Astrocyte (in vitro differentiated cells and primary cell): ENCODE measurements around the gene PATE1. TPM values are rescaled to one million over a fixed set of nuclear protein-coding genes. Genes with fewer than 3 reads are reported as not detected.

Source experiments
- DNase-seq: peaks from one replicate; pipeline ENCODE4 v3.0.0-alpha.2; 2010; ENCODE audit warnings: low read depth
- FAIRE-seq: peaks from 2 replicates; lab custom pipeline; 2011; peaks lifted over from hg19 to GRCh38; lab: Jason Lieb, UNC
- H2AFZ ChIP-seq: 2 replicates; pipeline ENCODE4 v1.6.0; 2012; ENCODE audit warnings: low read depth, low read length, inconsistent platforms
- H3K27ac ChIP-seq: 2 replicates; pipeline ENCODE4 v1.5.1; 2011; ENCODE audit warnings: low read depth, low read length, inconsistent platforms
- H3K27me3 ChIP-seq: 2 replicates; pipeline ENCODE4 v1.6.0; 2011; ENCODE audit warnings: low read length, inconsistent platforms; ENCODE audit not compliant: insufficient read depth
- H3K36me3 ChIP-seq: 2 replicates; pipeline ENCODE4 v1.5.1; 2011; ENCODE audit warnings: low read length, inconsistent platforms; ENCODE audit not compliant: insufficient read depth
- H3K4me1 ChIP-seq: 2 replicates; pipeline ENCODE4 v1.5.1; 2011; ENCODE audit warnings: low read length, inconsistent platforms; ENCODE audit not compliant: insufficient read depth
- H3K4me2 ChIP-seq: 2 replicates; pipeline ENCODE4 v1.6.0; 2012; ENCODE audit warnings: low read length, inconsistent platforms
- H3K4me3 ChIP-seq: 2 replicates; pipeline ENCODE4 v1.5.1; 2011; ENCODE audit warnings: low read depth, mild to moderate bottlenecking, low read length, inconsistent platforms; ENCODE audit not compliant: insufficient read depth
- H3K79me2 ChIP-seq: 2 replicates; pipeline ENCODE4 v1.6.0; 2012; ENCODE audit warnings: mild to moderate bottlenecking, low read length, inconsistent platforms; ENCODE audit not compliant: insufficient read depth
- H3K9ac ChIP-seq: 2 replicates; pipeline ENCODE4 v1.6.0; 2012; ENCODE audit warnings: mild to moderate bottlenecking, low read length, inconsistent platforms
- H3K9me3 ChIP-seq: 2 replicates; pipeline ENCODE4 v1.5.1; 2012; ENCODE audit warnings: low read depth, mild to moderate bottlenecking, low read length, inconsistent platforms; ENCODE audit not compliant: insufficient read depth
- H4K20me1 ChIP-seq: 2 replicates; pipeline ENCODE4 v1.6.0; 2012; ENCODE audit warnings: low read length, inconsistent platforms; ENCODE audit not compliant: insufficient read depth
- H3K27ac Mint-ChIP-seq: one replicate; pipeline ENCODE4 v1.8.0; 2021; ENCODE audit warnings: mild to moderate bottlenecking, mixed read lengths; ENCODE audit not compliant: unreplicated experiment
- H3K27me3 Mint-ChIP-seq: one replicate; pipeline ENCODE4 v1.8.0; 2021; ENCODE audit warnings: low read depth, mixed read lengths; ENCODE audit not compliant: unreplicated experiment
- H3K36me3 Mint-ChIP-seq: one replicate; pipeline ENCODE4 v1.8.0; 2021; ENCODE audit warnings: low read depth, mixed read lengths; ENCODE audit not compliant: unreplicated experiment
- H3K4me1 Mint-ChIP-seq: one replicate; pipeline ENCODE4 v1.8.0; 2021; ENCODE audit warnings: low read depth, mixed read lengths; ENCODE audit not compliant: unreplicated experiment
- H3K4me3 Mint-ChIP-seq: one replicate; pipeline ENCODE4 v1.8.0; 2021; ENCODE audit warnings: mild to moderate bottlenecking, moderate library complexity, mixed read lengths; ENCODE audit not compliant: unreplicated experiment
- H3K9me3 Mint-ChIP-seq: one replicate; pipeline ENCODE4 v1.8.0; 2021; ENCODE audit warnings: mild to moderate bottlenecking, mixed read lengths; ENCODE audit not compliant: unreplicated experiment
- CTCF ChIP-seq: IDR thresholded peaks from 2 replicates; pipeline ENCODE4 v1.5.1; 2011; ENCODE audit warnings: low read depth, mild to moderate bottlenecking, inconsistent platforms, low read length, moderate library complexity; ENCODE audit not compliant: insufficient read depth
- EZH2 ChIP-seq: IDR thresholded peaks from 2 replicates; pipeline ENCODE4 v1.6.1; 2012; ENCODE audit warnings: mild to moderate bottlenecking, low read length, inconsistent platforms; ENCODE audit not compliant: insufficient read depth
- total RNA-seq: library from RNA; stranded (reverse); gene quantifications from 2 replicates; pipeline ENCODE4 v1.2.1, GENCODE V29; 2021

Gene PATE1
- total RNA-seq, 1 donor from 2014 or later = not detected

- no peak within 1 kb of the TSS for H3K4me3 Mint-ChIP-seq
- peaks cover 5% of the 10 kb centered on the region for H3K27me3 Mint-ChIP-seq
- Histone ChIP-seq H2AFZ (peak within 1 kb of the TSS; percentile 23), H3K9me3 (no peaks in the 10 kb centered on the region), H3K27me3 (no peaks in the 10 kb centered on the region), H3K4me2 (no peak within 1 kb of the TSS), H3K4me3 (no peak within 1 kb of the TSS), H4K20me1 (no peaks in the 10 kb centered on the region), H3K9ac (no peak within 1 kb of the TSS), H3K36me3 (no peaks in the 10 kb centered on the region), H3K4me1 (no peaks in the 10 kb centered on the region), H3K27ac (no peak within 1 kb of the TSS), H3K79me2 (no peaks in the 10 kb centered on the region)
- no peak for DNase-seq
- no peak within 1 kb of the TSS for H3K27ac Mint-ChIP-seq
- FAIRE-seq = no peak
- H3K36me3 Mint-ChIP-seq = no peaks in the 10 kb centered on the region
- TF ChIP-seq CTCF = no peak
- TF ChIP-seq EZH2 = no peak
- peaks cover 3% of the 10 kb centered on the region for H3K4me1 Mint-ChIP-seq
- H3K9me3 Mint-ChIP-seq = peaks cover 1% of the 10 kb centered on the region
These were observed 32.6 kb downstream of the PATE1 start, which contains the start of gene PATE2 for GRCh38 chr11:125778728-125779127. Gene PATE2, minus strand, starts transcription at chr11:125778828. Its CDS starts 55 bp downstream, at chr11:125778773.

GRCh38 chr11:125784678-125785077, 38.6 kb downstream of the PATE1 start:
- Histone ChIP-seq H3K27ac (no peak overlapping the region), H3K4me3 (no peak overlapping the region), H3K4me1 (no peaks in the 10 kb centered on the region), H3K36me3 (no peaks in the 10 kb centered on the region), H3K79me2 (no peaks in the 10 kb centered on the region), H2AFZ (no peak overlapping the region), H4K20me1 (no peaks in the 10 kb centered on the region), H3K9me3 (no peaks in the 10 kb centered on the region), H3K4me2 (no peak overlapping the region), H3K9ac (no peak overlapping the region), H3K27me3 (no peaks in the 10 kb centered on the region)
- Mint-ChIP-seq H3K27ac (no peak overlapping the region), H3K4me3 (no peak overlapping the region), H3K4me1 (no peaks in the 10 kb centered on the region), H3K9me3 (no peaks in the 10 kb centered on the region), H3K36me3 (no peaks in the 10 kb centered on the region), H3K27me3 (peaks cover 10% of the 10 kb centered on the region)
- FAIRE-seq (no peak), DNase-seq (no peak)
- TF ChIP-seq EZH2 = no peak
- TF ChIP-seq CTCF = no peak

- Mint-ChIP-seq H3K9me3 (no peaks in the 10 kb centered on the region), H3K4me3 (no peak within 1 kb of the TSS), H3K27me3 (peaks cover 5% of the 10 kb centered on the region), H3K4me1 (no peaks in the 10 kb centered on the region), H3K27ac (no peak within 1 kb of the TSS), H3K36me3 (no peaks in the 10 kb centered on the region)
- H3K79me2 ChIP-seq = no peaks in the 10 kb centered on the region
- no peaks in the 10 kb centered on the region for H3K36me3 ChIP-seq
- H4K20me1 ChIP-seq = no peaks in the 10 kb centered on the region
- no peak for FAIRE-seq
- H3K4me3 ChIP-seq = no peak within 1 kb of the TSS
- no peak within 1 kb of the TSS for H3K27ac ChIP-seq
- no peak within 1 kb of the TSS for H3K4me2 ChIP-seq
- no peak for DNase-seq
- no peaks in the 10 kb centered on the region for H3K4me1 ChIP-seq
- H3K9me3 ChIP-seq = no peaks in the 10 kb centered on the region
- no peak within 1 kb of the TSS for H3K9ac ChIP-seq
- no peak within 1 kb of the TSS for H2AFZ ChIP-seq
- no peaks in the 10 kb centered on the region for H3K27me3 ChIP-seq
- TF ChIP-seq CTCF (no peak), EZH2 (no peak)
These were observed 41.7 kb downstream of the PATE1 start, which contains the start of gene PATE3 for GRCh38 chr11:125787827-125788226. Gene PATE3, plus strand, starts transcription at chr11:125788127. Its CDS starts 25 bp downstream, at chr11:125788152.
